HepG2 (cell line): Measurements from ENCODE around the gene CYP2W1. TPM values are rescaled to one million over a fixed set of nuclear protein-coding genes. Genes with fewer than 3 reads are reported as not detected.

Source experiments
- GLMP ChIP-seq: sonication (generic); formaldehyde crosslinking; IDR thresholded peaks from 2 replicates; pipeline ENCODE4 v1.9.0; 2021; ENCODE audit warnings: missing genetic modification reagents, mild to moderate bottlenecking, borderline replicate concordance
- KDM5B ChIP-seq: sonication (generic); formaldehyde crosslinking; IDR thresholded peaks from 2 replicates; pipeline ENCODE4 v1.4.0; 2020; ENCODE audit warnings: missing genetic modification reagents, mild to moderate bottlenecking, borderline replicate concordance
- NCOA1 ChIP-seq: sonication (generic); formaldehyde crosslinking; IDR thresholded peaks from 2 replicates; pipeline ENCODE4 v1.9.0; 2021; ENCODE audit warnings: missing genetic modification reagents
- NFKBIZ ChIP-seq: IDR thresholded peaks from 2 replicates; pipeline ENCODE4 v1.6.1; 2018; ENCODE audit warnings: missing genetic modification reagents, missing compliant biosample characterization
- PREB ChIP-seq: sonication (generic); formaldehyde crosslinking; IDR thresholded peaks from 2 replicates; pipeline ENCODE4 v1.4.0; 2020; ENCODE audit warnings: missing genetic modification reagents
- PRPF4 ChIP-seq: fragments of 200-400 bp; formaldehyde crosslinking; IDR thresholded peaks from 2 replicates; pipeline ENCODE4 v1.6.1; 2016; ENCODE audit warnings: low read length, low read depth; ENCODE audit not compliant: poor library complexity, severe bottlenecking
- RCOR2 ChIP-seq: IDR thresholded peaks from 2 replicates; pipeline ENCODE4 v1.6.1; 2016; ENCODE audit warnings: missing biosample characterization, missing genetic modification reagents
- ZNF503 ChIP-seq: sonication (generic); formaldehyde crosslinking; IDR thresholded peaks from 2 replicates; pipeline ENCODE4 v1.4.0; 2020; ENCODE audit warnings: missing genetic modification reagents
- polyA plus RNA-seq, 8 experiments: library from polyadenylated mRNA; depleted of rRNA in 3 of 8; stranded (reverse) in 7 of 8; unstranded in 1 of 8; fragments of >200 nt; fragmentation: Illumina TruSeq in 4 of 8; extraction: Trizol in 4 of 8; gene quantifications; 2 replicates each; pipeline versions ENCODE4 v1.2.1 to v1.2.3, GENCODE V29; 2011 to 2016; ENCODE audit warnings: low read depth in 4 of 8, missing spikeins in 1 of 8, mixed read lengths in 1 of 8; ENCODE audit not compliant: insufficient read depth in 1 of 8
- total RNA-seq, 5 experiments: library from RNA; depleted of rRNA; stranded (reverse); fragments of >200 nt; fragmentation: Illumina TruSeq; extraction: Trizol; gene quantifications; 2 replicates each; pipeline ENCODE4 v1.2.3, GENCODE V29; 2016; ENCODE audit warnings: low read depth in 1 of 5
- TF ChIP-seq, protein P1 (sequence below): sonication (generic); formaldehyde crosslinking; IDR thresholded peaks from 2 replicates; pipeline ENCODE4 v1.5.0; 2020; ENCODE audit warnings: mild to moderate bottlenecking, missing genetic modification reagents, borderline replicate concordance
- TF ChIP-seq, protein P2 (sequence below): sonication (generic); formaldehyde crosslinking; IDR thresholded peaks from 2 replicates; pipeline ENCODE4 v1.4.0; 2020; ENCODE audit warnings: mild to moderate bottlenecking, missing genetic modification reagents

CYP2W1 gene
- total and polyA plus RNA-seq, 2 of the 13 experiments (the other 11 are each of a cell fraction or from before 2014, with no cell fraction given), result 19.5 to 31.7 TPM

DNA sequence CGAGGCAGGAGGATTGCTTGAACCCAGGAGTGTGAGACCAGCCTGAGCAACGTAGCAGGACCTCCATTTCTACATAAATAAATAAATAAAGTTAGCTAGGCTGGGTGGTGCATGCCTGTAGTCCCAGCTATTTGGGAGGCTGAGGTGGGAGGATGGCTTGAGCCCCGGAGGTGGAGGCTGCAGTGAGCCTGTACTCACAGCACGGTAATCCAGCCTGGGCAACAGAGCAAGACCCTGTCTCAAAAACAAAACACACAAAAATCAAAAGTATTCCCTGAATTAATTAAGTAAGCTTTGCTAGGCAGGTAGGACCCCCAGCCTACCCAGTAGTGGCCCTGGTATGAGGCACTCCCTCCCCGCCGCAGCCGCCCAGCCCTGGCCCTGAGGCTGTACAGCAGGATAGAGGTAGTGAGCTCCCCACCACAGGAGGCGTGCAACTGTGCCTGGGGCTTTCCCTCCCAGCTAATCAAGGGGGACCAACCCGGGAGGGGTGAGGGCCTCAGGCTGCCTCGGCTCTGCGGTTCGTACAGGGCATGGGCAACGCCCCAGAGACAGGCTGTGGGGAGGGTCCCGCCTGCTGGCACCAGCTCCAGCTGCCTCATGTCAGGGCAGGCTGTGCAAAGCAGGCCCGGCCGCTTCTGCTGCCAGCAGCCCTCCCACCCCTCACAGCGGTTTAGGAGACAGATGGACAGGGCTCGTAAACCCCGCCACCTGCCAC, 1.0 kb upstream of the CYP2W1 start (continued):
- TF ChIP-seq RCOR2 (CRISPR knock-in tag) (0 out of 2 replicates have a peak, but pooled peaks have one; percentile 33), GLMP (no peak), PRPF4 (no peak), PREB (CRISPR knock-in tag) (no peak), KDM5B (CRISPR knock-in tag) (0 out of 2 replicates have a peak, but pooled peaks have one; percentile 6), NFKBIZ (CRISPR knock-in tag) (no peak), NCOA1 (CRISPR knock-in tag) (no peak), ZNF503 (no peak)
- TF ChIP-seq, protein P1, sequence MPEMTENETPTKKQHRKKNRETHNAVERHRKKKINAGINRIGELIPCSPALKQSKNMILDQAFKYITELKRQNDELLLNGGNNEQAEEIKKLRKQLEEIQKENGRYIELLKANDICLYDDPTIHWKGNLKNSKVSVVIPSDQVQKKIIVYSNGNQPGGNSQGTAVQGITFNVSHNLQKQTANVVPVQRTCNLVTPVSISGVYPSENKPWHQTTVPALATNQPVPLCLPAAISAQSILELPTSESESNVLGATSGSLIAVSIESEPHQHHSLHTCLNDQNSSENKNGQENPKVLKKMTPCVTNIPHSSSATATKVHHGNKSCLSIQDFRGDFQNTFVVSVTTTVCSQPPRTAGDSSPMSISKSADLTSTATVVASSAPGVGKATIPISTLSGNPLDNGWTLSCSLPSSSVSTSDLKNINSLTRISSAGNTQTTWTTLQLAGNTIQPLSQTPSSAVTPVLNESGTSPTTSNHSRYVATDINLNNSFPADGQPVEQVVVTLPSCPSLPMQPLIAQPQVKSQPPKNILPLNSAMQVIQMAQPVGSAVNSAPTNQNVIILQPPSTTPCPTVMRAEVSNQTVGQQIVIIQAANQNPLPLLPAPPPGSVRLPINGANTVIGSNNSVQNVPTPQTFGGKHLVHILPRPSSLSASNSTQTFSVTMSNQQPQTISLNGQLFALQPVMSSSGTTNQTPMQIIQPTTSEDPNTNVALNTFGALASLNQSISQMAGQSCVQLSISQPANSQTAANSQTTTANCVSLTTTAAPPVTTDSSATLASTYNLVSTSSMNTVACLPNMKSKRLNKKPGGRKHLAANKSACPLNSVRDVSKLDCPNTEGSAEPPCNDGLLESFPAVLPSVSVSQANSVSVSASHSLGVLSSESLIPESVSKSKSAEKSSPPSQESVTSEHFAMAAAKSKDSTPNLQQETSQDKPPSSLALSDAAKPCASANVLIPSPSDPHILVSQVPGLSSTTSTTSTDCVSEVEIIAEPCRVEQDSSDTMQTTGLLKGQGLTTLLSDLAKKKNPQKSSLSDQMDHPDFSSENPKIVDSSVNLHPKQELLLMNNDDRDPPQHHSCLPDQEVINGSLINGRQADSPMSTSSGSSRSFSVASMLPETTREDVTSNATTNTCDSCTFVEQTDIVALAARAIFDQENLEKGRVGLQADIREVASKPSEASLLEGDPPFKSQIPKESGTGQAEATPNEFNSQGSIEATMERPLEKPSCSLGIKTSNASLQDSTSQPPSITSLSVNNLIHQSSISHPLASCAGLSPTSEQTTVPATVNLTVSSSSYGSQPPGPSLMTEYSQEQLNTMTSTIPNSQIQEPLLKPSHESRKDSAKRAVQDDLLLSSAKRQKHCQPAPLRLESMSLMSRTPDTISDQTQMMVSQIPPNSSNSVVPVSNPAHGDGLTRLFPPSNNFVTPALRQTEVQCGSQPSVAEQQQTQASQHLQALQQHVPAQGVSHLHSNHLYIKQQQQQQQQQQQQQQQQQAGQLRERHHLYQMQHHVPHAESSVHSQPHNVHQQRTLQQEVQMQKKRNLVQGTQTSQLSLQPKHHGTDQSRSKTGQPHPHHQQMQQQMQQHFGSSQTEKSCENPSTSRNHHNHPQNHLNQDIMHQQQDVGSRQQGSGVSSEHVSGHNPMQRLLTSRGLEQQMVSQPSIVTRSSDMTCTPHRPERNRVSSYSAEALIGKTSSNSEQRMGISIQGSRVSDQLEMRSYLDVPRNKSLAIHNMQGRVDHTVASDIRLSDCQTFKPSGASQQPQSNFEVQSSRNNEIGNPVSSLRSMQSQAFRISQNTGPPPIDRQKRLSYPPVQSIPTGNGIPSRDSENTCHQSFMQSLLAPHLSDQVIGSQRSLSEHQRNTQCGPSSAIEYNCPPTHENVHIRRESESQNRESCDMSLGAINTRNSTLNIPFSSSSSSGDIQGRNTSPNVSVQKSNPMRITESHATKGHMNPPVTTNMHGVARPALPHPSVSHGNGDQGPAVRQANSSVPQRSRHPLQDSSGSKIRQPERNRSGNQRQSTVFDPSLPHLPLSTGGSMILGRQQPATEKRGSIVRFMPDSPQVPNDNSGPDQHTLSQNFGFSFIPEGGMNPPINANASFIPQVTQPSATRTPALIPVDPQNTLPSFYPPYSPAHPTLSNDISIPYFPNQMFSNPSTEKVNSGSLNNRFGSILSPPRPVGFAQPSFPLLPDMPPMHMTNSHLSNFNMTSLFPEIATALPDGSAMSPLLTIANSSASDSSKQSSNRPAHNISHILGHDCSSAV (CRISPR knock-in tag), result no peak
- TF ChIP-seq, protein P2, sequence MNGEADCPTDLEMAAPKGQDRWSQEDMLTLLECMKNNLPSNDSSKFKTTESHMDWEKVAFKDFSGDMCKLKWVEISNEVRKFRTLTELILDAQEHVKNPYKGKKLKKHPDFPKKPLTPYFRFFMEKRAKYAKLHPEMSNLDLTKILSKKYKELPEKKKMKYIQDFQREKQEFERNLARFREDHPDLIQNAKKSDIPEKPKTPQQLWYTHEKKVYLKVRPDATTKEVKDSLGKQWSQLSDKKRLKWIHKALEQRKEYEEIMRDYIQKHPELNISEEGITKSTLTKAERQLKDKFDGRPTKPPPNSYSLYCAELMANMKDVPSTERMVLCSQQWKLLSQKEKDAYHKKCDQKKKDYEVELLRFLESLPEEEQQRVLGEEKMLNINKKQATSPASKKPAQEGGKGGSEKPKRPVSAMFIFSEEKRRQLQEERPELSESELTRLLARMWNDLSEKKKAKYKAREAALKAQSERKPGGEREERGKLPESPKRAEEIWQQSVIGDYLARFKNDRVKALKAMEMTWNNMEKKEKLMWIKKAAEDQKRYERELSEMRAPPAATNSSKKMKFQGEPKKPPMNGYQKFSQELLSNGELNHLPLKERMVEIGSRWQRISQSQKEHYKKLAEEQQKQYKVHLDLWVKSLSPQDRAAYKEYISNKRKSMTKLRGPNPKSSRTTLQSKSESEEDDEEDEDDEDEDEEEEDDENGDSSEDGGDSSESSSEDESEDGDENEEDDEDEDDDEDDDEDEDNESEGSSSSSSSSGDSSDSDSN (CRISPR knock-in tag), result no peak
